Measurements from ENCODE around the gene CCL7. TPM values are rescaled to one million over a fixed set of nuclear protein-coding genes. Genes with fewer than 3 reads are reported as not detected.

CCL7 gene
- total and polyA plus RNA-seq, 2 of the 4 experiments (the other 2 are of a cell fraction): 0.18 to 0.58 TPM

DNA sequence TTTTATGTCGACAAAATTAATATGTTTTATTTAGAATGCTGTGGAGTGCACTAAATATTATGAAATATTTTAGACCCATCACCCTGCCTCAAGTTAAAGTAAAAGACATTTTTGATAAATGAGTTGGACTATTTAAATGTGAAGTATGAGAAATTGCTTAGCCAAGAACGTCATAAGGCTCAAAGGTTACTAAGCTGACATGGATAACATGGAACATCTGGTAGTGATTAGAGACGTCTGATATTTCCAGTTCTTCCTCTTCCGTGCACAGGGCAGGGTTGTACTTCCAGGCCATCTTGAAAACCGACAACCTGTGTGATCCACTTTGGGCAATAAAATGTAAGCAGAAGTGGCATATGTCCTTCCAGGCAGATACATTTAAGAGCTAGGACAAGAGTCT is 42.1 kb downstream of the CCL7 start:
- Histone ChIP-seq H3K27ac (ENCODE audit: insufficient read depth, low read length) (peak overlapping the region; percentile 93; the same call in 1 of the 2 replicates), H4K8ac (ENCODE audit: low read depth in 2 of 2, low read length in 2 of 2) (peak overlapping the region in 1 of 2 experiments; percentile 81; a peak in 2 of 4 replicates), H3K4me3 (ENCODE audit: insufficient read depth, low read depth, low read length) (no peak overlapping the region), H4K20me1 (ENCODE audit: insufficient read depth, low read length) (no peaks in the 10 kb centered on the region), H2BK120ac (ENCODE audit: low read depth, low read length) (peak overlapping the region; percentile 16; the same call in 1 of the 2 replicates), H2BK20ac (ENCODE audit: low read depth, low read length) (no peak overlapping the region), H3K27me3 (ENCODE audit: control insufficient read depth, insufficient read depth, low read length) (no peaks in the 10 kb centered on the region), H4K5ac (ENCODE audit: low read depth, low read length) (peak overlapping the region; percentile 57), H3K9ac (ENCODE audit: low read depth, low read length) (no peak overlapping the region), H3K4me1 (ENCODE audit: control insufficient read depth, insufficient read depth, low read length) (peaks cover 9% of the 10 kb centered on the region; the same call in 1 of the 2 replicates), H3K23ac (ENCODE audit: low read depth, low read length) (no peak overlapping the region), H3K14ac (replicated peaks; ENCODE audit: low read depth, low read length) (no peak overlapping the region), H2BK15ac (ENCODE audit: low read depth, low read length) (0 out of 3 replicates have a peak overlapping the region, but pooled peaks have one; percentile 25), H2AK9ac (replicated peaks; ENCODE audit: low read depth, low read length, poor library complexity) (no peak overlapping the region), H3K56ac (ENCODE audit: extremely low read depth, insufficient read depth, low read length) (no peak overlapping the region; the same call in 1 of the 2 replicates), H3K4me2 (ENCODE audit: low read depth, low read length) (no peak overlapping the region), H3K18ac (ENCODE audit: low read depth, low read length) (peak overlapping the region; percentile 74), H3K9me1 (ENCODE audit: insufficient read depth, low read length) (no peaks in the 10 kb centered on the region), H2AFZ (replicated peaks; ENCODE audit: low read length, poor library complexity) (no peak overlapping the region), H2BK5ac (ENCODE audit: low read depth, low read length, poor library complexity, severe bottlenecking) (peak overlapping the region; percentile 40), H3K79me1 (ENCODE audit: low read depth in 1 of 2, low read length in 2 of 2) (no peaks in the 10 kb centered on the region), H3K4ac (ENCODE audit: low read depth, low read length) (0 out of 2 replicates have a peak overlapping the region, but pooled peaks have one; percentile 22), H3K36me3 (ENCODE audit: control insufficient read depth, insufficient read depth, low read length) (no peaks in the 10 kb centered on the region), H4K91ac (ENCODE audit: insufficient read depth, low read depth, low read length) (peak overlapping the region; percentile 78; the same call in 1 of the 2 replicates), H2AK5ac (ENCODE audit: low read depth, low read length) (peak overlapping the region; percentile 29; the same call in 1 of the 2 replicates), H3K9me3 (ENCODE audit: control insufficient read depth, insufficient read depth, low read length) (no peaks in the 10 kb centered on the region)
- POLR2A ChIA-PET (ENCODE audit: unreplicated experiment): no interaction called here
- TF ChIP-seq CHD1 (IDR thresholded peaks at IDR 0.05; ENCODE audit: low read depth, low read length) (no peak), POLR2A (IDR thresholded peaks at IDR 0.05; ENCODE audit: low read depth, low read length) (no peak), NFE2L2 (IDR thresholded peaks at IDR 0.05; ENCODE audit: low read depth, low read length) (no peak), MXI1 (IDR thresholded peaks at IDR 0.05; ENCODE audit: borderline replicate concordance, low read depth, low read length) (no peak), RCOR1 (IDR thresholded peaks at IDR 0.05; ENCODE audit: insufficient replicate concordance, low read length) (no peak), RFX5 (IDR thresholded peaks at IDR 0.05; ENCODE audit: low read depth, low read length) (no peak), MAZ (IDR thresholded peaks at IDR 0.05; ENCODE audit: borderline replicate concordance, low read depth, low read length) (no peak), RAD21 (IDR thresholded peaks at IDR 0.05; ENCODE audit: low read length) (no peak)
- TF ChIP-seq, protein P1, sequence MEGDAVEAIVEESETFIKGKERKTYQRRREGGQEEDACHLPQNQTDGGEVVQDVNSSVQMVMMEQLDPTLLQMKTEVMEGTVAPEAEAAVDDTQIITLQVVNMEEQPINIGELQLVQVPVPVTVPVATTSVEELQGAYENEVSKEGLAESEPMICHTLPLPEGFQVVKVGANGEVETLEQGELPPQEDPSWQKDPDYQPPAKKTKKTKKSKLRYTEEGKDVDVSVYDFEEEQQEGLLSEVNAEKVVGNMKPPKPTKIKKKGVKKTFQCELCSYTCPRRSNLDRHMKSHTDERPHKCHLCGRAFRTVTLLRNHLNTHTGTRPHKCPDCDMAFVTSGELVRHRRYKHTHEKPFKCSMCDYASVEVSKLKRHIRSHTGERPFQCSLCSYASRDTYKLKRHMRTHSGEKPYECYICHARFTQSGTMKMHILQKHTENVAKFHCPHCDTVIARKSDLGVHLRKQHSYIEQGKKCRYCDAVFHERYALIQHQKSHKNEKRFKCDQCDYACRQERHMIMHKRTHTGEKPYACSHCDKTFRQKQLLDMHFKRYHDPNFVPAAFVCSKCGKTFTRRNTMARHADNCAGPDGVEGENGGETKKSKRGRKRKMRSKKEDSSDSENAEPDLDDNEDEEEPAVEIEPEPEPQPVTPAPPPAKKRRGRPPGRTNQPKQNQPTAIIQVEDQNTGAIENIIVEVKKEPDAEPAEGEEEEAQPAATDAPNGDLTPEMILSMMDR (conservative IDR thresholded peaks at IDR 0.05; ENCODE audit: low read depth, low read length): no peak
- BruUV-seq (replicated peaks): no TSS peak
- CTCF ChIA-PET: interaction anchor here (1.7 kb wide), 1 partner anchor 50 kb away, joined by 7 read pairs; no protein-coding TSS in a partner anchor
- DNase-seq (peak; percentile 76), ATAC-seq (ENCODE audit: low read depth) (peak; percentile 32; the same call in 1 of the 2 replicates)
- in situ Hi-C loops (cut with MboI; ENCODE audit: low sequenced_read_pairs): no loop called here
- WGBS, 2 experiments (ENCODE audit: extremely low coverage in 2 of 2, insufficient read length in 1 of 2): 43% methylated on average over 2 of the region's 5 CpGs; no CpG with 5 or more reads in 1 of the 2 experiments
- dilution Hi-C loops (cut with HindIII; ENCODE audit: low sequenced_read_pairs, unreplicated experiment): no loop called here
- intact Hi-C loops (cut with micrococcal nuclease): loop anchor here (5.0 kb wide), 1 partner anchor 40 kb away; no protein-coding TSS in a partner anchor
